C4-2B (cell line): Measurements from ENCODE around the gene MND1.

Experiments
- ZFX ChIP-seq: fragments of 450-650 bp; IDR thresholded peaks from 2 replicates; pipeline ENCODE4 v1.6.1; 2017
- TF ChIP-seq, protein P1 (sequence below): fragments of 450-650 bp; conservative IDR thresholded peaks from 2 replicates; pipeline ENCODE4 v1.5.1; 2017; ENCODE audit warnings: mild to moderate bottlenecking

DNA sequence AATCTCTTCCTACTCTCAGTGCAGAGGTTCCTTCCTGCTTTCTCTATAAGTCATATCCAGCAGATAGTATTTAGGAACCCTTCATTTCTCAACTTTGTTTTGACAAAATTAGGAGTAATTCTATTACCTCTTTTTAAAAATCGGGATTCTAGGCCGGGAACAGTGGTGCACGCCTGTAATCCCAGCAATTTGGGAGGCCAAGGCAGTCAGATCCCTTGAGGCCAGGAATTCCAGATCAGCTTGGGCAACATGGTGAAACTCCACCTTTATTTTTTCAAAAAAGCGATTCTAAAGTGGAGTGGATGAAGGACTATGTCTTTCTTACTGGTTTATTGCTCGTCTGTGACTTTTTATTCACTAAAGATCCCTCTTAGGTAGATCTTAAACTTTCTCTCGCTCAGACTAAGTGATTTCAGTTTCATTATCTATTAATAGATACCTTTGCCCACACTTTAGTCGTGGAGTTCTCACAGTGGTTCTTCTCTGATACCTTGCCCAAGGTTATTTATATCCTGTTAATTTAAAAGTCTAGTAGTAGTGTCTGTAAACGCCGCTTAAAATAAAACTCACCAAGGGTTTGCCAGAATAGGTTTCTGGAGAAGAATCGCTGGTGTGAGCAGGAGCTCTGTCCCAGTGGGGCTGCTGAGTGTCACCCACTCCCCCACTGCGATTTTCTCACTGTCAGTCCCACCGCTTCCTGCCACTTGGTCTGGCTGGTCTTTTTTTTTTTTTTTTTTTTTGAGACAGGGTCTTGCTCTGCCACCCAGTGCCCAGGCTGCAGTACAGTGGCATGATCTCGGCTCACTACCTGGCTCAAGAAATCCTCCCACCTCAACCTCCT is 94.6 kb downstream of the MND1 start:
- TF ChIP-seq, protein P1, sequence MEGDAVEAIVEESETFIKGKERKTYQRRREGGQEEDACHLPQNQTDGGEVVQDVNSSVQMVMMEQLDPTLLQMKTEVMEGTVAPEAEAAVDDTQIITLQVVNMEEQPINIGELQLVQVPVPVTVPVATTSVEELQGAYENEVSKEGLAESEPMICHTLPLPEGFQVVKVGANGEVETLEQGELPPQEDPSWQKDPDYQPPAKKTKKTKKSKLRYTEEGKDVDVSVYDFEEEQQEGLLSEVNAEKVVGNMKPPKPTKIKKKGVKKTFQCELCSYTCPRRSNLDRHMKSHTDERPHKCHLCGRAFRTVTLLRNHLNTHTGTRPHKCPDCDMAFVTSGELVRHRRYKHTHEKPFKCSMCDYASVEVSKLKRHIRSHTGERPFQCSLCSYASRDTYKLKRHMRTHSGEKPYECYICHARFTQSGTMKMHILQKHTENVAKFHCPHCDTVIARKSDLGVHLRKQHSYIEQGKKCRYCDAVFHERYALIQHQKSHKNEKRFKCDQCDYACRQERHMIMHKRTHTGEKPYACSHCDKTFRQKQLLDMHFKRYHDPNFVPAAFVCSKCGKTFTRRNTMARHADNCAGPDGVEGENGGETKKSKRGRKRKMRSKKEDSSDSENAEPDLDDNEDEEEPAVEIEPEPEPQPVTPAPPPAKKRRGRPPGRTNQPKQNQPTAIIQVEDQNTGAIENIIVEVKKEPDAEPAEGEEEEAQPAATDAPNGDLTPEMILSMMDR, result no peak
- TF ChIP-seq ZFX, result no peak
